Neutrophil (primary cell): ENCODE results near the gene RNF227.
A peak's percentile ranks its signal among the peaks of the same experiment; 100 is the strongest.

Experiments used
- H3K27ac ChIP-seq: fragments of 200-600 bp; sonication (generic); 2 replicates; pipeline ENCODE4 v1.5.1; 2016; ENCODE audit warnings: mild to moderate bottlenecking, moderate library complexity
- H3K27me3 ChIP-seq: fragments of 200-600 bp; sonication (generic); 2 replicates; pipeline ENCODE4 v1.6.0; 2016; ENCODE audit warnings: mild to moderate bottlenecking
- H3K36me3 ChIP-seq: fragments of 200-600 bp; sonication (generic); 2 replicates; pipeline ENCODE4 v1.5.1; 2017
- H3K4me1 ChIP-seq, 2 experiments: fragments of 200-600 bp in 1 of 2; sonication (generic) in 1 of 2; 1 replicate in 1 of 2; 2 replicates in 1 of 2; pipeline versions ENCODE4 v1.5.1 to v1.6.1; 2013 to 2016; ENCODE audit warnings: low read depth in 1 of 2, low read length in 1 of 2, mild to moderate bottlenecking in 1 of 2, moderate library complexity in 1 of 2; ENCODE audit not compliant: control insufficient read depth in 1 of 2, insufficient read depth in 1 of 2
- H3K4me3 ChIP-seq, 2 experiments: fragments of 200-600 bp in 1 of 2; sonication (generic) in 1 of 2; 1 replicate in 1 of 2; 2 replicates in 1 of 2; pipeline ENCODE4 v1.5.1; 2013 to 2016; ENCODE audit warnings: low read depth in 1 of 2, low read length in 1 of 2, mild to moderate bottlenecking in 1 of 2, moderate library complexity in 1 of 2
- H3K9me3 ChIP-seq: fragments of 200-600 bp; sonication (generic); 2 replicates; pipeline ENCODE4 v1.5.1; 2016
- CTCF ChIP-seq: fragments of 200-600 bp; sonication (generic); IDR thresholded peaks from 2 replicates; pipeline ENCODE4 v1.5.1; 2016; ENCODE audit warnings: antibody characterized with exemption

Gene RNF227

GRCh38 chr17:7882068-7882467 lies 34.0 kb downstream of the RNF227 start:
- Histone ChIP-seq H3K27ac (peak overlapping the region; percentile 73), H3K27me3 (no peaks in the 10 kb centered on the region), H3K9me3 (no peaks in the 10 kb centered on the region), H3K4me3 (no peak overlapping the region), H3K4me1 (peaks cover 44 to 55% of the 10 kb centered on the region in 2 experiments), H3K36me3 (no peaks in the 10 kb centered on the region)
- TF ChIP-seq CTCF, result no peak

GRCh38 chr17:7881276-7882054 lies 34.6 kb downstream of the RNF227 start:
- H3K9me3 ChIP-seq, result no peaks in the 10 kb centered on the region
- H3K4me1 ChIP-seq, result peaks cover 38 to 49% of the 10 kb centered on the region in 2 experiments
- no peaks in the 10 kb centered on the region for H3K36me3 ChIP-seq
- H3K27me3 ChIP-seq, result no peaks in the 10 kb centered on the region
- TF ChIP-seq CTCF, result no peak
- H3K27ac ChIP-seq, result peak overlapping the region; percentile 73
- peak overlapping the region in 1 of 2 experiments; percentile 6 for H3K4me3 ChIP-seq

GRCh38 chr17:7880076-7880868 lies 35.8 kb downstream of the RNF227 start:
- no peak for TF ChIP-seq CTCF
- H3K36me3 ChIP-seq, result no peaks in the 10 kb centered on the region
- peak overlapping the region; percentile 73 for H3K27ac ChIP-seq
- no peaks in the 10 kb centered on the region for H3K9me3 ChIP-seq
- no peak overlapping the region for H3K4me3 ChIP-seq
- H3K27me3 ChIP-seq, result no peaks in the 10 kb centered on the region
- peaks cover 28 to 37% of the 10 kb centered on the region in 2 experiments for H3K4me1 ChIP-seq

GRCh38 chr17:7878234-7878633 lies 37.9 kb downstream of the RNF227 start:
- H3K27ac ChIP-seq, result no peak overlapping the region
- peaks cover 28 to 32% of the 10 kb centered on the region in 2 experiments for H3K4me1 ChIP-seq
- no peaks in the 10 kb centered on the region for H3K27me3 ChIP-seq
- H3K4me3 ChIP-seq, result no peak overlapping the region
- no peaks in the 10 kb centered on the region for H3K9me3 ChIP-seq
- no peaks in the 10 kb centered on the region for H3K36me3 ChIP-seq
- no peak for TF ChIP-seq CTCF

- no peak for TF ChIP-seq CTCF
- Histone ChIP-seq H3K27me3 (no peaks in the 10 kb centered on the region), H3K4me3 (no peak overlapping the region), H3K36me3 (no peaks in the 10 kb centered on the region), H3K4me1 (peaks cover 29 to 32% of the 10 kb centered on the region in 2 experiments), H3K9me3 (no peaks in the 10 kb centered on the region), H3K27ac (peak overlapping the region; percentile 30)
These were observed 40.2 kb downstream of the RNF227 start for GRCh38 chr17:7875804-7876370.
